HEK293 (cell line): ENCODE results near the gene SIGLEC12.

Experiments
- ZNF274 ChIP-seq, 2 experiments: fragments of 200-500 bp in 1 of 2; fragments of 450-650 bp in 1 of 2; sonication (Bioruptor generic) in 1 of 2; formaldehyde crosslinking in 1 of 2; IDR thresholded peaks; 2 replicates each; pipeline versions ENCODE4 v1.5.1 to v1.6.1; 2014 to 2016; ENCODE audit warnings: borderline replicate concordance in 1 of 2, inconsistent platforms in 1 of 2, low read length in 1 of 2, missing biosample characterization in 1 of 2, missing genetic modification characterization in 1 of 2
- TF ChIP-seq, protein P1 (sequence below): fragments of 450-650 bp; formaldehyde crosslinking; IDR thresholded peaks from 2 replicates; pipeline ENCODE4 v1.5.1; 2016; ENCODE audit warnings: missing biosample characterization, missing genetic modification characterization

- TF ChIP-seq, protein P1, sequence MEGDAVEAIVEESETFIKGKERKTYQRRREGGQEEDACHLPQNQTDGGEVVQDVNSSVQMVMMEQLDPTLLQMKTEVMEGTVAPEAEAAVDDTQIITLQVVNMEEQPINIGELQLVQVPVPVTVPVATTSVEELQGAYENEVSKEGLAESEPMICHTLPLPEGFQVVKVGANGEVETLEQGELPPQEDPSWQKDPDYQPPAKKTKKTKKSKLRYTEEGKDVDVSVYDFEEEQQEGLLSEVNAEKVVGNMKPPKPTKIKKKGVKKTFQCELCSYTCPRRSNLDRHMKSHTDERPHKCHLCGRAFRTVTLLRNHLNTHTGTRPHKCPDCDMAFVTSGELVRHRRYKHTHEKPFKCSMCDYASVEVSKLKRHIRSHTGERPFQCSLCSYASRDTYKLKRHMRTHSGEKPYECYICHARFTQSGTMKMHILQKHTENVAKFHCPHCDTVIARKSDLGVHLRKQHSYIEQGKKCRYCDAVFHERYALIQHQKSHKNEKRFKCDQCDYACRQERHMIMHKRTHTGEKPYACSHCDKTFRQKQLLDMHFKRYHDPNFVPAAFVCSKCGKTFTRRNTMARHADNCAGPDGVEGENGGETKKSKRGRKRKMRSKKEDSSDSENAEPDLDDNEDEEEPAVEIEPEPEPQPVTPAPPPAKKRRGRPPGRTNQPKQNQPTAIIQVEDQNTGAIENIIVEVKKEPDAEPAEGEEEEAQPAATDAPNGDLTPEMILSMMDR (tag by site-specific recombination) = no peak
- TF ChIP-seq ZNF274 (IDR thresholded peaks at IDR 0.05; ENCODE audit: low read length) = no peak
- no peak for TF ChIP-seq ZNF274 (tag by site-specific recombination; IDR thresholded peaks at IDR 0.05; ENCODE audit: borderline replicate concordance)
Observed at GRCh38 chr19:51469629-51470028, 32.0 kb downstream of the SIGLEC12 start.
